GM18526 (cell line): ENCODE results near the gene SSPN.

ENCODE experiments used
- POLR2A ChIP-seq: IDR thresholded peaks from 3 replicates; pipeline ENCODE4 v1.6.1; 2011; ENCODE audit not compliant: insufficient read length; ENCODE audit errors: extremely low read depth

The SSPN gene

GRCh38 chr12:26295001-26295400 lies 99.6 kb downstream of the SSPN start:
- TF ChIP-seq POLR2A = no peak

- no peak for TF ChIP-seq POLR2A
These were observed 102.2 kb downstream of the SSPN start for GRCh38 chr12:26297396-26298070.

- TF ChIP-seq POLR2A = no peak
These were observed 103.6 kb downstream of the SSPN start for GRCh38 chr12:26298785-26299621.

GRCh38 chr12:26299751-26300150 lies 104.4 kb downstream of the SSPN start:
- TF ChIP-seq POLR2A = no peak
